Hippocampal formation (tissue), 2 donors: ENCODE results near the gene CLSTN1.
"Not testable (repeated sequence)": the region's sequence is repeated elsewhere in the genome, so short reads cannot be mapped to it uniquely, and the experiment has no call there.

Experiments
- DNase-seq, 2 donors: peaks; one replicate each; lab custom pipeline; 2025; lab: John Stamatoyannopoulos, UW

The CLSTN1 gene

GRCh38 chr1:9714257-9714718 is 109.5 kb downstream of the CLSTN1 start:
- no peak for DNase-seq

- not testable (repeated sequence) for DNase-seq
Observed at GRCh38 chr1:9712767-9713166, 111.0 kb downstream of the CLSTN1 start.

GRCh38 chr1:9711466-9712020 is 112.2 kb downstream of the CLSTN1 start:
- no peak for DNase-seq

DNA sequence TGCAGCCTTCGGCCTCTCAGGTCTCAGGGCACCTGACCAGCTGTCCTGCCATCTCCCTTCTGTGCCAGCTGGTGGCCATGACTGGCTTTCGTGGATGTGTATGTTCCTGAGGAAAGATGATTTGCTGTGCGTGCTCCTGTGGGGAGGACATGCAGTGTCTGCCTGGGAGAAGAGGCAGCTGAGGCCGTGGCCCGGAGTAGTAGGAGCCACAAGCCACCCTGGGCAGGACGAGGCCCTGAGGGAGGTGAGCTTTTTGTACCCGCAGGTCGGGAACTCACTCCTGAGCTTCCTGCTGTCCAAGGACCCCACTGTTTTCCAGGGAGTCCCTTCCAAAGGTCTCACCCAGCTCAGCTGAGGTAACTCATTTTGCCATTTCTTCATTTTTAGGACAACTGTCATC is 113.7 kb downstream of the CLSTN1 start:
- no peak for DNase-seq

GRCh38 chr1:9706178-9706577 is 117.6 kb downstream of the CLSTN1 start:
- no peak for DNase-seq

DNA sequence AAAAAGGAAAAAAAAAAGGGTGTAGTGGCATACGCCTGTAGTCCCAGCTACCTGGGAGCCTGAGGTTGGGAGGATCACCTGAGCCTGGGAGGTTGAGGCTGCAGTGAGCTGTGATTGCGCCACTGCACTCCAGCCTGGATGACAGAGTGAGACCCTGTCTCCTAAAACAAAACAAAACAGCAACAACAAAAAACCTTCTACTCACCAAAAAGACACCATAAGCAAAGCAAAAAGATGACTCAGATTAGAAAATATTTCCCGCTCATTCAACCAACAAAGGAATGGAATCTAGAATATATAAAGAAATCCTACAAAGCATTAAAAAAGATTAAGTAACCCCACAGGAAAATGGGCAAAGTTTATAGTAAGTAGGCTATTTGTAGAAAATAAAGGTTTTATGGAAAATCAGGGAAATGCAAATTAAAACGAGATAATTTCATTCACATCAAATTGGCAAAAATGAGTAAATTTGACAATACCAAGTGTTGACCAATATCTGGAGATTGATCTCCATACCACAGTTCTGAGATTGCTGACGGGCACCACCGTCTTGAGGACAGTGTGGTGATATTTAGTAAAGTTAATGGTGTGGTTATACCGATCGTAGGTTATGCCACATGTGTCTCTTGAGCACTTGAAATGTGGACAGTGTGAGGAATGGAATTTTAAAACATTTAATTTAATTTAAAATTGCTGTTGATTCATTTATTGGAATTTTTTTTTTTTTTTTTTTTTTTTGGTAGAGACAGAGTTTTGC is 118.2 kb downstream of the CLSTN1 start:
- no peak for DNase-seq

GRCh38 chr1:9703681-9704080 is 120.1 kb downstream of the CLSTN1 start:
- DNase-seq: no peak

- no peak for DNase-seq
Observed at GRCh38 chr1:9703165-9703509, 120.6 kb downstream of the CLSTN1 start.

- no peak for DNase-seq
Observed at GRCh38 chr1:9701665-9702064, 122.1 kb downstream of the CLSTN1 start.

GRCh38 chr1:9700340-9700739 is 123.4 kb downstream of the CLSTN1 start:
- DNase-seq: no peak

- no peak for DNase-seq
Observed at GRCh38 chr1:9699361-9699760, 124.4 kb downstream of the CLSTN1 start.

GRCh38 chr1:9696793-9697192 is 127.0 kb downstream of the CLSTN1 start:
- no peak for DNase-seq

DNA sequence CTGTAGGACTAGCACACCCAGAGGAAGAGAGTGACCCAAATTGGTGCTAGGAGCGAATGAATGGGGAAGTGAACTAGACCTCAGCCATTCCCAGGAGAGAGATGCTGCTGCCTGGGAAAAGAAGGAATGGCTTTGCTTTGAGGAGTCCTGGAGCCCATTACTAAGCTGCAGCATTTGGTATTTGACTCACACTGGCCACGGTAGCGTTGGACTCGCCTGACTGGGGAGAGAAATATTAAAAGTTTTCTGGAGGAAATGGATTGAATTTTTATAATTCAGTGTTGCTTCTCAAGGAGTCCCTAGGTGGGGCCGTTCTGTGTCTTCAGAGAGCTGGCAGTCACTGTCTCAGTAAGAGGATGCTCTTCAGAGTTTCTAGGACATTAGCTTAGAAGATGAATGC is 132.1 kb downstream of the CLSTN1 start:
- no peak for DNase-seq

DNA sequence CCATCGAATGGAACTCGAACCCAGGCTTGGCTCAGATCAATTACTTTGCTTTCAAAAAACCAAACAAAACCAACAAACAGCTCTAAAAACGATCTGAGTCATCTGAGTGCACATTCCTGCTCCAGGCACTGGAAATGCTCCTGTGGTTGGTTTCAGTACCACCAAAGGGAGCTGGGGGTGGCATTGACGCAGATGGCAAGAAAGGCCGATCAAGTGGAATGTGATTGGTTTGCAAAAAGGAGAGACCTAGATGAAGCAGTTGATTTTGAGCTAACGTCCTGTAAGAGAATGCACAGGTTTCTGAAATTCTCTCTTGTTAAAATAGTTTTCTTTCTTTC is 132.7 kb downstream of the CLSTN1 start:
- DNase-seq: no peak

- DNase-seq: no peak
Observed at GRCh38 chr1:9690440-9691107, 133.2 kb downstream of the CLSTN1 start.

DNA sequence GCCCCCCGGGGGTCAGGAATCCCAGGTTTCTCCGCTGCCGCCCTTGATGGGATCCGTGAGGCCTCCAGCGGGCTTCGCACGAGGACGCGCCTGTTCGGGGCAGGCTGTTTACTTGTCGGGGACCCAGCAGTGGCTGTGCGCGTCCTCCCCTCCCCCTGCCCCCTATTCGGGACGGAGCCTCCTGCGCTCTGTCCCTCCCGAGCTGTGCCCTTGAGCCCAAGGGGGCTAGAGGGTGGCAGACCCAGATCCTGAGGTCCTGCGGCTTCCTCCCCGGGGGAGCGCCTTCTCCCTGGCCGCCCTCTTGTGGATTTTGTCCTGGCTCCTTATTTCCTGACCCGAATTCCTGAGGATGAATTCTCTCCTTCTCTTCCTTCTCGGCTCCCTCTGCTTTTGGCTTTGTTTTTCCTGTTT is 133.8 kb downstream of the CLSTN1 start:
- DNase-seq: no peak

GRCh38 chr1:9689011-9689706 is 134.6 kb downstream of the CLSTN1 start:
- DNase-seq: peak; percentile 29 to 60

DNA sequence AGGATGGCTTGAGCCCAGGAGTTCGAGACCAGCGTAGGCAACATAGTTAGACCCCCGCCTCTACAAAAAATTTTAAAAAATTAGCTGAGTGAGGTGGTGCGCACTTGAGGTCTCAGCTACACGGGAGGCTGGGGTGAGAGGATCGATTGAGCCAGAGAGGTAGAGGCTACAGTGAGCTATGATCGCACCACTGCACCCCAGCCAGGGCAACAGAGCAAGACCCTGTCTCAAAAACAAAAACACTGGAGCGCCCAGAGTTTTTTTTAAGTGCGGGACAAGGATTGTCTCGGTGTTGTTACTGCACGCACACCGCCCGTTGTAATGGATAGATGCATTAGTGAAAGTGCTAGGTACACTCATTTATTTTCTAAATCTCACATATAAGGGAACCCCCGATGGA is 135.2 kb downstream of the CLSTN1 start:
- no peak for DNase-seq

DNA sequence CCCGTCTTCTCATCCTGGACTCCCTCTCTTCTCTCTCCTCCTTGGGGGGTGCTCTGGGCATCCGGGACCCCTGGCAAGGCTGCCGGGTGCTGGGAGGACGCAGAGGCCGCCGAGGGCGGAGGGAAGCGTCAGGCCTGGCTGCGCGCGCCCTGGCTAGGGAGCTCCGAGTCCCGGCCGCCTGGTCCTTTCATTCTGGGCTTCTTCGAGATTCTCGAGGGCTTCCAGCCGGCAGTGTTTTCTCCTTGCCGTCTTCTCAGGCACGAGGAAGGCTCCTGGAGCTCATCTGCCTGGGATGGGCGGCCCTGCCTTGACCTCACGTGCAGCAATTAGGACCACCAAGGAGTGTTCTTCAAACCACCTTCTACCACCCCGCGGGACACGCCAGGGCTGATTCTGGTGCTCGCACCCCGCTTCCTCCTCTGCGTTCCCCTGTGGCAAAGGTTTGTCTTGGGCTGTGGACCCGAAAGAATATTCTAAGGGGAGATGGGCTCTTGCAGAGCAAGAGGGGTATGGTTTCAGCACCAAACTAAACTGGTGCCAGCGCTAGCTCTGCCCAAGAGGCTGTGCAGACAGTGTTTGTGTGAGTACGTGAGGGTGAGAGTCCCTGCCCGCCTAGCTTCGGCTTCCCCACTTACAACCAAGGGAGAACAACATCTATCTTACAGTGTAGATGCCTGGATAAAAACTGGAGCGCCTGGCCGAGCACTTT is 135.7 kb downstream of the CLSTN1 start:
- no peak for DNase-seq

DNA sequence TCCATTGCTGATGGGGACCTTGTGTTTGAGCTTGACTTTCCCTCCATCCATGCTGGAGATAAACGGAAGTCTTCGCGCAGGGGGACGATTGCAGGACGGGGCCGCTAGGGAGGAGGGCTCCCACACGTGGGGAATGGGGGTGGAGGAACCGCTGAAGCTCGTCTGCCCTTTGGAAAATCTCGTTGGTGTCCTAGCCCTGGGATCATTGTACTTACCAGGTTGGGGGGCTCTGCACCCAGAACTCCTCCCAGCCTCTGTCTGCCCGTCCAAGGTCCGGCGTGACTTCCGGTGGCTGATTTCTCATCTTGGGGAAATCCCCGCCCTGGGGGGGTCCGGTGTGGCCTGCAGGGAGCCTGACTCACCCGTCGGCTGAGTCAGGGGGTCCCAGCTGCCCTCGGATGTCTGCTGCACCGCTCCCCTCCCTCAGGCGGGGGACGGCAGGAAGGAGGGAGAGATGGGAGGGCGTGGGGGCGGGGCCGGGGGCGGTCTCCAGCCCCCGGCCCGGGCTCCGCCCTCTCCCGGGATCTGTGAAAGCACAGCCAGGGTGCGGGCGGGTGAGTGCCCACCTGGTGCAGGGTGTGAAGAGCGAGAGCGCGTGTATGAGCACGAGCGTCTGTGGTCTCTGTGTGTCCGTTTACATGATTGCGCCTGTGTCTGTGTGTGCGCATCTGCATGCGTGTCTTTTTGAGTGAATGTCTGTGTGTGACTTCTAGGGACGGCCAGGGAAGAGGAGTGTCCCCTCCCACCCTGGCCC is 136.5 kb downstream of the CLSTN1 start:
- DNase-seq: no peak

DNA sequence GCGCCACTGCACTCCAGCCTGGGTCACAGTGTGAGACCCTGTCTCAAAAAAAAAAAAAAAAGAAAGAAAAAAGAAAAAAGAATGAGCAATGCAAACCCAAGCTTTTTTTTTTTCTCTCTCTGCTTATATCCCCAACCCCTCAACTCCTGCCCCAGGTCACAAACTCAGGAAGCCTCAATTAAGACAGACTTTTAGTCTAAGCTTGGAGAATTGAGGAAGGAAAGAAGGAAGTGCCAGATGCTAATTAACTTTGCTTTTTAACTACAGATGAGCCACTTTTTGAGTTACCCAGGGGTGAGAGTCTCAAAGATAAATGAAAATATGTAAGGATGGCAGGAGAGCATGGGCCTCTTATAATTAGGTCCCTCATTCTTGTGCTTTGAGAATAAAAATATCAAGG is 139.0 kb downstream of the CLSTN1 start:
- no peak for DNase-seq
